AG09309 (cell line): ENCODE measurements around the gene ITPR2.

ENCODE experiments used
- DNase-seq: peaks from one replicate; pipeline ENCODE4 v3.0.0-alpha.2; 2010; ENCODE audit warnings: low read depth
- H3K4me3 ChIP-seq: 2 replicates; pipeline ENCODE4 v1.5.1; 2011; ENCODE audit warnings: mild to moderate bottlenecking, low read depth, low read length, moderate library complexity; ENCODE audit not compliant: control insufficient read depth
- CTCF ChIP-seq: IDR thresholded peaks from 2 replicates; pipeline ENCODE4 v1.5.1; 2011; ENCODE audit warnings: mild to moderate bottlenecking, low read depth, low read length, inconsistent platforms; ENCODE audit not compliant: insufficient read depth, control insufficient read depth; ENCODE audit errors: missing control alignments

Gene ITPR2

DNA sequence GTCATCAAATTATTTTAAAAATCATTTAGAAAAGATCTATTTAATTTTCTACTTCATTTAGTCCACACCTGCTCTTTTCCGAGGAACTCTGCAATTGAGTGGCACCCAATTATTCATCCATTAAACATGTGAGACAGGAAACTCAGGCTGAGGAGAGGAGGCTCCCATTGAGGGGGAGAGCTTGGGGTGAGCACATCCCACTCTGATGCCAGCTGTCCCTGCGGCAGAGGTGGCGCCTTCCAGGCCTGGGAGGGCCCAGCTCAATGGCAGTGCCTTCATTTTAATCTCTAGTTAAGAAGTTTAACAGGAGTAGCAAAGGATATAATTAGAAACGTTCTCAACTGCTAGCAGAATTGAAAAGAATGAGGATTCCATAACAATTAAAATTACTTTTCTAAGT lies 92.0 kb downstream of the ITPR2 start:
- H3K4me3 ChIP-seq = no peak overlapping the region
- no peak for DNase-seq
- TF ChIP-seq CTCF = no peak

- no peak overlapping the region for H3K4me3 ChIP-seq
- DNase-seq = no peak
- TF ChIP-seq CTCF = no peak
Observed at GRCh38 chr12:26740348-26740747, 92.6 kb downstream of the ITPR2 start.

DNA sequence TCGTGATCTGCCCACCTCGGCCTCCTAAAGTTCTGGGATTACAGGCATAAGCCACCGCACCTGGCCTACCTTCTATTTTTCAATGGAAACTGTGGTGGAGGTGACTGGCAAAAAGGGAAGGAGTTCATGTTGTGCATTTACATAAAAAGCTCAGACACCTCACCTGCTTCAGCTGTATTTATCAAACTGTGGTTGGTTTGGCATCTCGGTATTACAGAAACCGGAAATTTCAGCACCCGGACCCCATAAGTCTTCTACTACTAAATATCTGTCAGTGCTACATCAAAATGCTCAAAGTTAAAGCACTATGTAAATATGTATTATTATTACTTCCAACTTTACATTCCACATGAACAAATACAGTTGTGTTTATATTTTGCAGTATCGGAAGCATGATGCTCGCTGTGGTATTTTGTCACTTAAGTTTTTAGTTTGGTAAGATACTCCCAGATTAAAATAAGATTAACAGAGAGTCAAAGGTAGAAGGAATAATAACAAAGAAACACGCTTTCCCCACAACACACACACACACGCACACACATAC lies 95.4 kb downstream of the ITPR2 start:
- no peak for DNase-seq
- TF ChIP-seq CTCF = no peak
- no peak overlapping the region for H3K4me3 ChIP-seq

GRCh38 chr12:26736563-26737486 lies 96.2 kb downstream of the ITPR2 start:
- DNase-seq = no peak
- no peak overlapping the region for H3K4me3 ChIP-seq
- TF ChIP-seq CTCF = no peak

DNA sequence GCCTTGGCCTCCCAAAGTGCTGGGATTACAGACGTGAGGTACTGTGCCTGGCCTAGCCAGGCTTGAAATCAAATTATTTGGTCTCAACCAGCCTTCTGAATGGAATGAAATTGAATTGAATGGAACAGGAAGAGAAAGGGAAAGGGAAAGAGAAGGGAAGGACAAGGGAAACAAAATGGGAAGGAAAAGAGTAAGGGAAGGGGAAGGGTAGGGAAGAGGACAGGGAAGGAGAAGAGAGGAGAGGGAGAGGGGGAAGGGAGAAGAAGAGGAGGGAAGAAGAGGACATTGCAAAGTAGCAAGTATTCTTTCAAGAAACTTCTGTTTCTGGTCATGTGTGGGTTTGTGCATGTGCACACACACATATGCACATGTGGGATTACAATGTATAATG lies 97.8 kb downstream of the ITPR2 start:
- no peak for TF ChIP-seq CTCF
- no peak for DNase-seq
- H3K4me3 ChIP-seq = no peak overlapping the region

GRCh38 chr12:26734510-26735248 lies 98.3 kb downstream of the ITPR2 start:
- no peak for DNase-seq
- no peak for TF ChIP-seq CTCF
- no peak overlapping the region for H3K4me3 ChIP-seq
